A549 (cell line): ENCODE results near the gene OR51S1. TPM values are rescaled to one million over a fixed set of nuclear protein-coding genes. Genes with fewer than 3 reads are reported as not detected.

Experiments
- ATAC-seq, 2 experiments: fragments of 200-7000 bp in 1 of 2; fragments of >200 bp in 1 of 2; cut with Nextera tagmentation in 1 of 2; cut with Tn5 transposase in 1 of 2; 3 replicates each; pipeline versions ENCODE4 v1.8.0 to v1.9.1; 2018 to 2020; ENCODE audit warnings: mild to moderate bottlenecking in 1 of 2, moderate library complexity in 1 of 2
- CTCF ChIA-PET: fragments of 300-600 bp; sonication (Branson Sonifier 250); formaldehyde crosslinking; extraction: SDS; loops from one replicate; lab custom pipeline; 2021; ENCODE audit warnings: antibody characterized with exemption, inconsistent platforms; lab: Yijun Ruan, JAX
- POLR2A ChIA-PET: fragments of 350-600 bp; formaldehyde crosslinking; extraction: SDS; loops from one replicate; lab custom pipeline; 2021; ENCODE audit warnings: antibody characterized with exemption, inconsistent platforms; lab: Yijun Ruan, JAX
- DNase-seq, 2 experiments: peaks; one replicate each; pipeline versions ENCODE4 v3.0.0 to v3.0.0-alpha.2; 2011 to 2016; ENCODE audit warnings: low read depth in 1 of 2, low spot score in 1 of 2
- FAIRE-seq: peaks from 2 replicates; lab custom pipeline; 2011; peaks lifted over from hg19 to GRCh38; lab: Jason Lieb, UNC
- H3K27ac ChIP-seq, 2 experiments: fragments of >200 bp; sonication (Bioruptor Twin); formaldehyde crosslinking; 3 replicates each; pipeline ENCODE4 v1.5.1; 2016 to 2017
- H3K4me1 ChIP-seq: fragments of >200 bp; sonication (Bioruptor Twin); formaldehyde crosslinking; 3 replicates; pipeline ENCODE4 v1.6.1; 2016
- H3K4me2 ChIP-seq: fragments of >200 bp; sonication (Bioruptor Twin); formaldehyde crosslinking; 3 replicates; pipeline ENCODE4 v1.6.1; 2016
- H3K4me3 ChIP-seq: fragments of >200 bp; sonication (Bioruptor Twin); formaldehyde crosslinking; 3 replicates; pipeline ENCODE4 v1.5.1; 2016
- H3K9me3 ChIP-seq: fragments of >200 bp; sonication (Bioruptor Twin); formaldehyde crosslinking; 3 replicates; pipeline ENCODE4 v1.6.1; 2016
- CEBPB ChIP-seq, 2 experiments: fragments of >200 bp in 1 of 2; sonication (Bioruptor Twin) in 1 of 2; formaldehyde crosslinking in 1 of 2; IDR thresholded peaks; 2 replicates each; pipeline ENCODE4 v1.6.1; 2012 to 2016
- CHD4 ChIP-seq: fragments of 200-600 bp; sonication (generic); IDR thresholded peaks from 2 replicates; pipeline ENCODE4 v1.6.1; 2016; ENCODE audit warnings: antibody characterized with exemption, mild to moderate bottlenecking, borderline replicate concordance
- E2F6 ChIP-seq: IDR thresholded peaks from 2 replicates; pipeline ENCODE4 v1.6.1; 2012; ENCODE audit warnings: low read depth, borderline replicate concordance
- EP300 ChIP-seq, 2 experiments: fragments of >200 bp; sonication (Bioruptor Twin); formaldehyde crosslinking; IDR thresholded peaks; 2 replicates in 1 of 2; 3 replicates in 1 of 2; pipeline ENCODE4 v1.6.1; 2016 to 2017
- GATA3 ChIP-seq: IDR thresholded peaks from 2 replicates; pipeline ENCODE4 v1.6.1; 2012; ENCODE audit warnings: borderline replicate concordance
- HES2 ChIP-seq: fragments of >200 bp; sonication (Bioruptor Twin); formaldehyde crosslinking; IDR thresholded peaks from 2 replicates; pipeline ENCODE4 v1.6.1; 2016
- HMGXB4 ChIP-seq: fragments of 250-450 bp; sonication (Bioruptor Pico); IDR thresholded peaks from 2 replicates; pipeline ENCODE4 v1.5.0; 2021; ENCODE audit warnings: mild to moderate bottlenecking, moderate library complexity, borderline replicate concordance
- HOXA7 ChIP-seq: fragments of 250-450 bp; sonication (Bioruptor Pico); IDR thresholded peaks from 2 replicates; pipeline ENCODE4 v1.5.0; 2020; ENCODE audit warnings: mild to moderate bottlenecking, moderate library complexity
- KDM1A ChIP-seq: fragments of 200-600 bp; sonication (generic); IDR thresholded peaks from 2 replicates; pipeline ENCODE4 v1.6.1; 2016; ENCODE audit warnings: low read depth, mild to moderate bottlenecking
- NPAS2 ChIP-seq: fragments of 250-450 bp; sonication (Bioruptor Pico); IDR thresholded peaks from 2 replicates; pipeline ENCODE4 v1.8.0; 2022; ENCODE audit warnings: mild to moderate bottlenecking, moderate library complexity, borderline replicate concordance
- RAD21 ChIP-seq, 2 experiments: fragments of >200 bp in 1 of 2; sonication (Bioruptor Twin) in 1 of 2; formaldehyde crosslinking in 1 of 2; IDR thresholded peaks in 1 of 2; conservative IDR thresholded peaks in 1 of 2; 2 replicates in 1 of 2; 3 replicates in 1 of 2; pipeline ENCODE4 v1.6.1; 2012 to 2018; ENCODE audit warnings: inconsistent platforms in 1 of 2
- RARB ChIP-seq: fragments of 250-450 bp; sonication (Bioruptor Pico); IDR thresholded peaks from 2 replicates; pipeline ENCODE4 v1.8.0; 2021; ENCODE audit warnings: mild to moderate bottlenecking, moderate library complexity
- RNF2 ChIP-seq: fragments of 200-600 bp; sonication (generic); IDR thresholded peaks from 2 replicates; pipeline ENCODE4 v1.6.1; 2016; ENCODE audit warnings: low read depth, mild to moderate bottlenecking, antibody characterized with exemption, moderate library complexity, borderline replicate concordance
- SMC3 ChIP-seq: fragments of >200 bp; sonication (Bioruptor Twin); formaldehyde crosslinking; IDR thresholded peaks from 3 replicates; pipeline ENCODE4 v1.6.1; 2018; ENCODE audit warnings: inconsistent platforms
- SREBF2 ChIP-seq: fragments of 450-650 bp; IDR thresholded peaks from 2 replicates; pipeline ENCODE4 v1.6.1; 2014; ENCODE audit warnings: mild to moderate bottlenecking, moderate library complexity
- USF2 ChIP-seq: fragments of 450-650 bp; IDR thresholded peaks from 2 replicates; pipeline ENCODE4 v1.6.1; 2014; ENCODE audit warnings: antibody characterized with exemption
- ZFP36 ChIP-seq: fragments of 450-650 bp; IDR thresholded peaks from 2 replicates; pipeline ENCODE4 v1.6.1; 2014; ENCODE audit warnings: borderline replicate concordance; ENCODE audit not compliant: partially characterized antibody
- ZSCAN20 ChIP-seq: fragments of 250-450 bp; sonication (Bioruptor Pico); IDR thresholded peaks from 2 replicates; pipeline ENCODE4 v1.8.0; 2022; ENCODE audit warnings: mild to moderate bottlenecking, moderate library complexity
- WGBS: methylation state at CpG from one replicate; pipeline ENCODE4 v1.1.6; 2017; ENCODE audit errors: missing lambda C conversion rate; 5-methylcytosine and 5-hydroxymethylcytosine counted together
- polyA plus RNA-seq, 4 experiments: library from polyadenylated mRNA; depleted of rRNA in 3 of 4; stranded (reverse); fragments of >200 nt; fragmentation: RNase III in 1 of 4; extraction: RNeasy Plus Mini Kit Qiagen cat#74134 plus additional on column Dnase treatment in 1 of 4; gene quantifications; 2 replicates in 3 of 4; 3 replicates in 1 of 4; pipeline ENCODE4 v1.2.3, GENCODE V29; 2011 to 2017

The OR51S1 gene
- polyA plus RNA-seq, 2 of the 4 experiments (the other 2 are of a cell fraction): not detected

GRCh38 chr11:4830909-4831308, 18.1 kb downstream of the OR51S1 start:
- POLR2A ChIA-PET: interaction anchor here (0.6 kb wide), 1 partner anchor 223 kb away, joined by 4 read pairs; the partner anchor contains the start of gene TRIM68
- no peak overlapping the region for H3K27ac ChIP-seq
- H3K4me2 ChIP-seq: no peak overlapping the region
- no peaks in the 10 kb centered on the region for H3K4me1 ChIP-seq
- FAIRE-seq (no peak), ATAC-seq (no peak), DNase-seq (no peak)
- CTCF ChIA-PET: no interaction called here
- WGBS: 6% methylated on average over 2 of the region's 2 CpGs
- TF ChIP-seq GATA3 (no peak), RARB (CRISPR knock-in tag) (no peak), EP300 (IDR thresholded peaks at IDR 0.05) (no peak), RNF2 (no peak), KDM1A (no peak), NPAS2 (no peak), SMC3 (no peak), SREBF2 (no peak), CEBPB (IDR thresholded peaks at IDR 0.05) (no peak), CHD4 (no peak), ZSCAN20 (CRISPR knock-in tag) (no peak)
- H3K9me3 ChIP-seq: no peaks in the 10 kb centered on the region
- H3K4me3 ChIP-seq: no peak overlapping the region

GRCh38 chr11:4830346-4830745, 18.7 kb downstream of the OR51S1 start:
- POLR2A ChIA-PET: interaction anchor here (0.6 kb wide), 1 partner anchor 223 kb away, joined by 4 read pairs; the partner anchor contains the start of gene TRIM68
- FAIRE-seq (no peak), DNase-seq (no peak), ATAC-seq (no peak)
- 0% methylated on average over 1 of the region's 1 CpG for WGBS
- Histone ChIP-seq H3K4me2 (no peak overlapping the region), H3K4me3 (no peak overlapping the region), H3K27ac (no peak overlapping the region), H3K9me3 (no peaks in the 10 kb centered on the region), H3K4me1 (no peaks in the 10 kb centered on the region)
- CTCF ChIA-PET: interaction anchor here (1.1 kb wide), 1 partner anchor 193 kb away, joined by 3 read pairs; the partner anchor contains the start of gene OR51D1
- TF ChIP-seq E2F6 (no peak), HOXA7 (CRISPR knock-in tag) (no peak), HES2 (no peak), ZFP36 (no peak), HMGXB4 (CRISPR knock-in tag) (no peak), USF2 (no peak)

- ATAC-seq (no peak), FAIRE-seq (no peak), DNase-seq (no peak)
- H3K4me2 ChIP-seq: no peak overlapping the region
- no peak overlapping the region for H3K27ac ChIP-seq
- CTCF ChIA-PET: interaction anchor here (1.2 to 2.0 kb wide), 3 partner anchors 190 to 643 kb away, joined by 3 to 10 read pairs (median 8); partner anchors contain the start of gene OR51D1
- H3K9me3 ChIP-seq: no peaks in the 10 kb centered on the region
- POLR2A ChIA-PET: no interaction called here
- no peaks in the 10 kb centered on the region for H3K4me1 ChIP-seq
- TF ChIP-seq CHD4 (no peak), RAD21 (conservative IDR thresholded peaks at IDR 0.05 in 1 of 2, IDR thresholded peaks at IDR 0.05 in 1 of 2) (peak in 1 of 2 experiments; percentile 29; a peak in 1 of 5 replicates)
- no peak overlapping the region for H3K4me3 ChIP-seq
Measured at GRCh38 chr11:4826425-4826824, 22.6 kb downstream of the OR51S1 start.
